Measurements from ENCODE around the gene KCNN3. TPM values are rescaled to one million over a fixed set of nuclear protein-coding genes. Genes with fewer than 3 reads are reported as not detected.

The KCNN3 gene
- total RNA-seq, 1 experiment from 2014 or later = 1.3 TPM

GRCh38 chr1:154711416-154711815, 158.7 kb downstream of the KCNN3 start (continued):
- TF ChIP-seq, protein P1, sequence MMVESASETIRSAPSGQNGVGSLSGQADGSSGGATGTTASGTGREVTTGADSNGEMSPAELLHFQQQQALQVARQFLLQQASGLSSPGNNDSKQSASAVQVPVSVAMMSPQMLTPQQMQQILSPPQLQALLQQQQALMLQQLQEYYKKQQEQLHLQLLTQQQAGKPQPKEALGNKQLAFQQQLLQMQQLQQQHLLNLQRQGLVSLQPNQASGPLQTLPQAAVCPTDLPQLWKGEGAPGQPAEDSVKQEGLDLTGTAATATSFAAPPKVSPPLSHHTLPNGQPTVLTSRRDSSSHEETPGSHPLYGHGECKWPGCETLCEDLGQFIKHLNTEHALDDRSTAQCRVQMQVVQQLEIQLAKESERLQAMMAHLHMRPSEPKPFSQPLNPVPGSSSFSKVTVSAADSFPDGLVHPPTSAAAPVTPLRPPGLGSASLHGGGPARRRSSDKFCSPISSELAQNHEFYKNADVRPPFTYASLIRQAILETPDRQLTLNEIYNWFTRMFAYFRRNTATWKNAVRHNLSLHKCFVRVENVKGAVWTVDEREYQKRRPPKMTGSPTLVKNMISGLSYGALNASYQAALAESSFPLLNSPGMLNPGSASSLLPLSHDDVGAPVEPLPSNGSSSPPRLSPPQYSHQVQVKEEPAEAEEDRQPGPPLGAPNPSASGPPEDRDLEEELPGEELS (CRISPR knock-in tag; IDR thresholded peaks at IDR 0.05) = no peak

GRCh38 chr1:154710106-154710505, 160.0 kb downstream of the KCNN3 start:
- Mint-ChIP-seq H3K27ac (no peak overlapping the region), H3K4me3 (no peak overlapping the region), H3K9me3 (no peaks in the 10 kb centered on the region), H3K36me3 (no peaks in the 10 kb centered on the region), H3K27me3 (ENCODE audit: low read depth) (no peaks in the 10 kb centered on the region), H3K4me1 (peaks cover 9% of the 10 kb centered on the region)
- ATAC-seq (no peak), DNase-seq (ENCODE audit: low spot score) (no peak)
- TF ChIP-seq SOX15 (CRISPR knock-in tag; IDR thresholded peaks at IDR 0.05) = no peak
- no peak for TF ChIP-seq CREB1 (CRISPR knock-in tag; IDR thresholded peaks at IDR 0.05)
- TF ChIP-seq ZNF281 (CRISPR knock-in tag; IDR thresholded peaks at IDR 0.05) = no peak
- TF ChIP-seq ELF4 (CRISPR knock-in tag; IDR thresholded peaks at IDR 0.05; ENCODE audit: low read depth) = no peak
- TF ChIP-seq ZNF138 (CRISPR knock-in tag; conservative IDR thresholded peaks at IDR 0.05) = no peak
- TF ChIP-seq MLX (CRISPR knock-in tag; IDR thresholded peaks at IDR 0.05) = no peak
- no peak for TF ChIP-seq PRRX2 (CRISPR knock-in tag; IDR thresholded peaks at IDR 0.05)
- TF ChIP-seq ZNF263 (CRISPR knock-in tag; IDR thresholded peaks at IDR 0.05; ENCODE audit: low read depth) = no peak
- no peak for TF ChIP-seq RORB (CRISPR knock-in tag; IDR thresholded peaks at IDR 0.05)
- no peak for TF ChIP-seq ZNF423 (CRISPR knock-in tag; IDR thresholded peaks at IDR 0.05)
- TF ChIP-seq GABPB1 (CRISPR knock-in tag; IDR thresholded peaks at IDR 0.05) = no peak
- TF ChIP-seq NR1H2 (CRISPR knock-in tag; IDR thresholded peaks at IDR 0.05) = no peak
- POLR2A ChIA-PET = no interaction called here
- CTCF ChIA-PET = interaction anchor here (1.0 kb wide), 1 partner anchor 32 kb away, joined by 3 read pairs; no protein-coding TSS in a partner anchor

DNA sequence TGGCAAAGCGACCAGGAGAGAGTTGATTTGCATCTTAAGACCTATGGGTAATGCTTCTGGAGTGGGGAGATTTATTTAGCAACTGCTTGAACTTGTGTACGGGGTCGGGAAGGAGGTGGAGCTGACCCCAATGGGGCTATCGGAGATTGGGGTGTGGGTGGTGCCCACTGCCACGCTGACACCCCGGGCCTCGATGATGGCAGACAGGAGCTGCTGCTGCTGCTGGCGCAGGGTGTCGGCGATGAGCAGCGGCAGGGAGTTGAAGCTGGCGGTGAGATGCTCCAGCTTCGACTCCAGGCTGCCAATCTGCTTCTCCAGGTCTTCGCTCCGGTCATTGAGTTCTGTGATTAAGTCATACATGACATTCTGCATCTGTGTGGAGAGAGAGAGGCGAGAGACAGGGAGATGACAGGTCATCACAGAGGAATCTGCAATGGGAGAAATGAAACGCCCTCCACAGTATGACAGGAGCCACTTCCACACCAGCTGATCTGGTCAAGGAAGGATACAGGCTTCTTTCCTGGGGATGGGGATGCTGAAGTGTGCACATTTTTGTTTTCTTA, 162.1 kb downstream of the KCNN3 start:
- H3K27me3 Mint-ChIP-seq (ENCODE audit: low read depth) = no peaks in the 10 kb centered on the region
- H3K4me3 Mint-ChIP-seq = no peak overlapping the region
- ATAC-seq (no peak), DNase-seq (ENCODE audit: low spot score) (no peak)
- no peak overlapping the region for H3K27ac Mint-ChIP-seq
- ChIA-PET CTCF (interaction anchor here (0.6 to 1.6 kb wide), 4 partner anchors 9 to 228 kb away, joined by 3 to 5 read pairs (median 4); no protein-coding TSS in a partner anchor), POLR2A (interaction anchor here (0.6 kb wide), 1 partner anchor 102 kb away, joined by 4 read pairs; no protein-coding TSS in a partner anchor)
- no peaks in the 10 kb centered on the region for H3K9me3 Mint-ChIP-seq
- H3K36me3 Mint-ChIP-seq = no peaks in the 10 kb centered on the region
- H3K4me1 Mint-ChIP-seq = peaks cover 9% of the 10 kb centered on the region
- TF ChIP-seq, protein P2, sequence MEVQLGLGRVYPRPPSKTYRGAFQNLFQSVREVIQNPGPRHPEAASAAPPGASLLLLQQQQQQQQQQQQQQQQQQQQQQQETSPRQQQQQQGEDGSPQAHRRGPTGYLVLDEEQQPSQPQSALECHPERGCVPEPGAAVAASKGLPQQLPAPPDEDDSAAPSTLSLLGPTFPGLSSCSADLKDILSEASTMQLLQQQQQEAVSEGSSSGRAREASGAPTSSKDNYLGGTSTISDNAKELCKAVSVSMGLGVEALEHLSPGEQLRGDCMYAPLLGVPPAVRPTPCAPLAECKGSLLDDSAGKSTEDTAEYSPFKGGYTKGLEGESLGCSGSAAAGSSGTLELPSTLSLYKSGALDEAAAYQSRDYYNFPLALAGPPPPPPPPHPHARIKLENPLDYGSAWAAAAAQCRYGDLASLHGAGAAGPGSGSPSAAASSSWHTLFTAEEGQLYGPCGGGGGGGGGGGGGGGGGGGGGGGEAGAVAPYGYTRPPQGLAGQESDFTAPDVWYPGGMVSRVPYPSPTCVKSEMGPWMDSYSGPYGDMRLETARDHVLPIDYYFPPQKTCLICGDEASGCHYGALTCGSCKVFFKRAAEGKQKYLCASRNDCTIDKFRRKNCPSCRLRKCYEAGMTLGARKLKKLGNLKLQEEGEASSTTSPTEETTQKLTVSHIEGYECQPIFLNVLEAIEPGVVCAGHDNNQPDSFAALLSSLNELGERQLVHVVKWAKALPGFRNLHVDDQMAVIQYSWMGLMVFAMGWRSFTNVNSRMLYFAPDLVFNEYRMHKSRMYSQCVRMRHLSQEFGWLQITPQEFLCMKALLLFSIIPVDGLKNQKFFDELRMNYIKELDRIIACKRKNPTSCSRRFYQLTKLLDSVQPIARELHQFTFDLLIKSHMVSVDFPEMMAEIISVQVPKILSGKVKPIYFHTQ (CRISPR knock-in tag; IDR thresholded peaks at IDR 0.05) = no peak
- TF ChIP-seq, protein P3, sequence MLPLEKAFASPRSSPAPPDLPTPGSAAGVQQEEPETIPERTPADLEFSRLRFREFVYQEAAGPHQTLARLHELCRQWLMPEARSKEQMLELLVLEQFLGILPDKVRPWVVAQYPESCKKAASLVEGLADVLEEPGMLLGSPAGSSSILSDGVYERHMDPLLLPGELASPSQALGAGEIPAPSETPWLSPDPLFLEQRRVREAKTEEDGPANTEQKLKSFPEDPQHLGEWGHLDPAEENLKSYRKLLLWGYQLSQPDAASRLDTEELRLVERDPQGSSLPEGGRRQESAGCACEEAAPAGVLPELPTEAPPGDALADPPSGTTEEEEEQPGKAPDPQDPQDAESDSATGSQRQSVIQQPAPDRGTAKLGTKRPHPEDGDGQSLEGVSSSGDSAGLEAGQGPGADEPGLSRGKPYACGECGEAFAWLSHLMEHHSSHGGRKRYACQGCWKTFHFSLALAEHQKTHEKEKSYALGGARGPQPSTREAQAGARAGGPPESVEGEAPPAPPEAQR (CRISPR knock-in tag; IDR thresholded peaks at IDR 0.05) = no peak
- TF ChIP-seq ZNF263 (CRISPR knock-in tag; IDR thresholded peaks at IDR 0.05; ENCODE audit: low read depth) = no peak
- no peak for TF ChIP-seq FOXP1 (CRISPR knock-in tag; IDR thresholded peaks at IDR 0.05; ENCODE audit: borderline replicate concordance)
- no peak for TF ChIP-seq ZNF138 (CRISPR knock-in tag; conservative IDR thresholded peaks at IDR 0.05)
- TF ChIP-seq ARID4B (CRISPR knock-in tag; IDR thresholded peaks at IDR 0.05; ENCODE audit: borderline replicate concordance) = no peak
- no peak for TF ChIP-seq JUN (CRISPR knock-in tag; IDR thresholded peaks at IDR 0.05)
- no peak for TF ChIP-seq SMAD3 (CRISPR knock-in tag; IDR thresholded peaks at IDR 0.05; ENCODE audit: borderline replicate concordance)

Data from WTC11 (cell line).